ENCODE measurements around the gene NDUFS6.

NDUFS6 gene

GRCh38 chr5:1845696-1846095 lies 44.5 kb downstream of the NDUFS6 start:
- TF ChIP-seq TAF1 (IDR thresholded peaks at IDR 0.05; ENCODE audit: low read depth) (no peak), CEBPB (IDR thresholded peaks at IDR 0.05) (no peak), EP300 (IDR thresholded peaks at IDR 0.05; ENCODE audit: borderline replicate concordance) (no peak), TEAD4 (IDR thresholded peaks at IDR 0.05) (no peak), ZBTB7A (IDR thresholded peaks at IDR 0.05; ENCODE audit: low read depth) (no peak), YY1 (IDR thresholded peaks at IDR 0.05; ENCODE audit: low read depth) (no peak), FOXM1 (IDR thresholded peaks at IDR 0.05; ENCODE audit: borderline replicate concordance, low read depth) (no peak), CREB1 (IDR thresholded peaks at IDR 0.05; ENCODE audit: low read depth) (no peak), MAX (IDR thresholded peaks at IDR 0.05) (no peak), REST (IDR thresholded peaks at IDR 0.05; ENCODE audit: low read depth) (no peak), NFIC (IDR thresholded peaks at IDR 0.05) (no peak), EGR1 (IDR thresholded peaks at IDR 0.05) (no peak), TCF12 (IDR thresholded peaks at IDR 0.05; ENCODE audit: low read depth) (no peak), RAD21 (IDR thresholded peaks at IDR 0.05; ENCODE audit: low read depth) (no peak)
- TF ChIP-seq, protein P1, sequence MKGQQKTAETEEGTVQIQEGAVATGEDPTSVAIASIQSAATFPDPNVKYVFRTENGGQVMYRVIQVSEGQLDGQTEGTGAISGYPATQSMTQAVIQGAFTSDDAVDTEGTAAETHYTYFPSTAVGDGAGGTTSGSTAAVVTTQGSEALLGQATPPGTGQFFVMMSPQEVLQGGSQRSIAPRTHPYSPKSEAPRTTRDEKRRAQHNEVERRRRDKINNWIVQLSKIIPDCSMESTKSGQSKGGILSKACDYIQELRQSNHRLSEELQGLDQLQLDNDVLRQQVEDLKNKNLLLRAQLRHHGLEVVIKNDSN (IDR thresholded peaks at IDR 0.05), result no peak

- TF ChIP-seq CEBPB (IDR thresholded peaks at IDR 0.05), result no peak
Measured at GRCh38 chr5:1846583-1846982, 45.4 kb downstream of the NDUFS6 start.

- TF ChIP-seq EP300 (IDR thresholded peaks at IDR 0.05; ENCODE audit: borderline replicate concordance) (no peak), CEBPB (IDR thresholded peaks at IDR 0.05) (no peak), FOXM1 (IDR thresholded peaks at IDR 0.05; ENCODE audit: borderline replicate concordance, low read depth) (no peak), YY1 (IDR thresholded peaks at IDR 0.05; ENCODE audit: low read depth) (no peak), TCF12 (IDR thresholded peaks at IDR 0.05; ENCODE audit: low read depth) (no peak), RAD21 (IDR thresholded peaks at IDR 0.05; ENCODE audit: low read depth) (no peak), TEAD4 (IDR thresholded peaks at IDR 0.05) (no peak), NFIC (IDR thresholded peaks at IDR 0.05) (no peak), CREB1 (IDR thresholded peaks at IDR 0.05; ENCODE audit: low read depth) (no peak), EGR1 (IDR thresholded peaks at IDR 0.05) (no peak), ZBTB7A (IDR thresholded peaks at IDR 0.05; ENCODE audit: low read depth) (no peak), TAF1 (IDR thresholded peaks at IDR 0.05; ENCODE audit: low read depth) (no peak), MAX (IDR thresholded peaks at IDR 0.05) (no peak)
Measured at GRCh38 chr5:1847056-1847455, 45.8 kb downstream of the NDUFS6 start.

- no peak for TF ChIP-seq ZBTB7A (IDR thresholded peaks at IDR 0.05; ENCODE audit: low read depth)
- TF ChIP-seq NFIC (IDR thresholded peaks at IDR 0.05), result no peak
- no peak for TF ChIP-seq REST (IDR thresholded peaks at IDR 0.05; ENCODE audit: low read depth)
Measured at GRCh38 chr5:1847611-1848010, 46.4 kb downstream of the NDUFS6 start.

DNA sequence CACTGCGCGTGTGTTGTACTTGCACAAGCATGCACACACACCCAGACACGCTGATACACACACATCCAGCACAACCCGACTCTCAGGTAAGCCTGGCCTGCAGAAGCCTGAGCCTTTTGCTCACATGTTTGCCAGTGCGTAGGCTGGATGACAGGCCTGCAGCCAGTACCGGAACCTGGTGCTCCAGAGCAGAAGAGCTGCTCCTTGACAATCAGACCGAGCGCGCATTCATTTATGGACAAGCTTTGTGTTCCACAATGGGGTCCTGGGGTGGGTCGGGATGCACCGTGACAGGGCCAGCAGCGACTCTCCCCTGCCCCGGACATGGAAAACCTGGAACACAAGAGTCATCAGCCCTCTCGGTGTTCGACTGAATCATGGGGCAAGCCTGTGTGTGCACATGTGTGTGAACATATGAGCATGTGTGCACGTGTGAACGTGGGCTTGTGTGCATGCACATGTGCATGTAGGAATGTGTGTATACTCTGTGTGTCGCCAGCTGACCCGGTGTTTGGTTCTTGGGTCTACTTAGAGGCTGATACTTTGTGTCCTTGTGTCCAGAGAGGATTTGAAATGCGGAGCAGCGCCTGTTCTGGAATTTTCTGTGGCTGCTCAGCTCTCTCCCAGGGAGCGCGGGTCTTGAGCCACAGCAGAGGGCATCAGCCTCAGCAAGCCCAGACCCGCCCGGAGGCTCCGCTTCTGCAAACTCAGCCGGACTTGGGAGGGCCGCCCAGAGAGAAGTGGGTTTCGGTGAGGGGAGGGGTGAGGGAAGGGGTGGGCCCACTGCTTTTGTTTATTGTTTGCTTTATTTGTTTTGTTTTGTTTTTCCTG lies 49.3 kb downstream of the NDUFS6 start:
- no peak for TF ChIP-seq ZBTB7A (IDR thresholded peaks at IDR 0.05; ENCODE audit: low read depth)

DNA sequence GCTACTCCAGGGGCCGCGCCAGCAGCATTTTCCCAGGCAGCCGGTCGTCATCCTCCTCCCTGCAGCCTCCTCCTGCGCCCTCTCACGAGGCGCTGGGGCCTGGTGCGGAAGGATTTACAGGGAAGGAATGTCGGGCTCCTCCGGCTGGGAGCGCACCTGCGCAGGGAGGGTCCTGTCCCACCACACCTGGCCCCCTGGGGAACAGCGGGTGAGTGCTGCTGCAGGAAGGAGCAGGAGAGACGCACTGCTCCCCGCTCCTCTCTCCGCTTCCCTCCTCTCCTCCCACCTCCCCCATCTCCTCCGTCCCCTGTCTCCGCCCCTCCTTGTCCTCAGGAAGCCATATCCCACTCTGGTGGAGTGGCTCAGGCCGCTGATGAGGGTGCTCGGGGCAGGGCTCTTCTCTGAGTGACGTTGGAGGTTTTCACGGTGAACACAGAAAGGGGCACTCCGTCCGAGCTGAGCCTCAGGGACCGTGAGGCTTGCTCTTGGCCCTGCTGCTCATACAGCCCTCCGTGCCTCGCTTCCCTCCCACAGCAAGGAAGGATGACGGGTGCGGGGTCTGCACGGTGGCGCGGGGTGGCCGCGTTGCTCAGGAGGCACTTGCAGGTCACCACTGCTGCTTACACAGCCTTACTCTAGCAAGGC lies 50.2 kb downstream of the NDUFS6 start:
- TF ChIP-seq EGR1 (IDR thresholded peaks at IDR 0.05) (no peak), TEAD4 (IDR thresholded peaks at IDR 0.05) (no peak)

DNA sequence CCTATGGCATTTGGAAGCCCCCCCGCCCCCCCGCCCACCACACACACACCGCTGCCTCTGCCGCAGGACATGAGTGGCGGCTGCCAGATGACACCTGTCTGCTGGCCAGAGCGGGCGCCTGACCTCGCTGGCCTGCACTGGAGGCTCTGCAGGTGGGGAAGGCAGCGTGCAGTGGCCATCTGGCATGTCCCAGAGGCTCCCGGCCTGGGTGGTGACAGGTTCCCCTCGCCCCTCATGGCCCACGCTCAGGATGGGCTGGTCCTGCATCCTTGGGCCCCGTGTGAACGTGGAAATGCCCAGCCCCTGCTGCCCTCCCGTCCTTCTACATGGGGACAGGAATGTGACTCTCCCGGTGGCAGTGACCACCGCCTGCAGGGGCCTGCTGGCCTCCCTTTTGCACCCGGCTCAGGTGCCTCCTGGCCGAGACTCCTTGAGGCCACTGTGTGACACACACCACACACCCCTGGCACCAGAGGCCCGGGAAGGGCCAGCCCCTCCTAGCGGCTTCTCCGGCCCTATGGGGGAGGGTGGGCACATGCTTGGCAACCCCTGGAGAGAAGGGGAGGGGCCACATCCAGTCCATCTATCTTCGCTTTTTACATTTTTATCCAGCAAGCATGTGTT lies 51.2 kb downstream of the NDUFS6 start:
- TF ChIP-seq TCF12 (IDR thresholded peaks at IDR 0.05; ENCODE audit: low read depth), result no peak
- TF ChIP-seq CREB1 (IDR thresholded peaks at IDR 0.05; ENCODE audit: low read depth), result no peak
- TF ChIP-seq, protein P1 (IDR thresholded peaks at IDR 0.05), result no peak

Measured in Ishikawa (cell line).